ENCODE data around the gene PRDM16.

DNA sequence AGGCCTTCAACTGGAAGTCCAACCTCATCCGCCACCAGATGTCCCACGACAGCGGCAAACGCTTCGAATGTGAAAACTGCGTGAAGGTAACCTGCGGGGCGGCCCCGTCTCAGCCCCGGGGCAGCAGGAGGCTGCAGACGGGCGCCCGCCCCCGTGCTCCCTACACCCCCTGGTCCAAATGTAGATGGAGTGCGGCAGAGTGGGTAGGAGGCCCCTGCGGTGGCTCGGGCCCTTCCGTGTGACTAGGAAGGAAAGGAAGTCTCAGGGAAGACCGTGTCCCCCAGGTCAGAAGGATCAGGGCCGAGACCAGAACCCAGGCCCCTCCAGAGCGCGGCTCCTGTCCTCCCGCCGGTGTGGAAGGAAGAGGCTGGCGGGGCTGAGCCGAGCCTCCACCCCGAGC lies 335.8 kb downstream of the PRDM16 start:
- TF ChIP-seq, protein P1, sequence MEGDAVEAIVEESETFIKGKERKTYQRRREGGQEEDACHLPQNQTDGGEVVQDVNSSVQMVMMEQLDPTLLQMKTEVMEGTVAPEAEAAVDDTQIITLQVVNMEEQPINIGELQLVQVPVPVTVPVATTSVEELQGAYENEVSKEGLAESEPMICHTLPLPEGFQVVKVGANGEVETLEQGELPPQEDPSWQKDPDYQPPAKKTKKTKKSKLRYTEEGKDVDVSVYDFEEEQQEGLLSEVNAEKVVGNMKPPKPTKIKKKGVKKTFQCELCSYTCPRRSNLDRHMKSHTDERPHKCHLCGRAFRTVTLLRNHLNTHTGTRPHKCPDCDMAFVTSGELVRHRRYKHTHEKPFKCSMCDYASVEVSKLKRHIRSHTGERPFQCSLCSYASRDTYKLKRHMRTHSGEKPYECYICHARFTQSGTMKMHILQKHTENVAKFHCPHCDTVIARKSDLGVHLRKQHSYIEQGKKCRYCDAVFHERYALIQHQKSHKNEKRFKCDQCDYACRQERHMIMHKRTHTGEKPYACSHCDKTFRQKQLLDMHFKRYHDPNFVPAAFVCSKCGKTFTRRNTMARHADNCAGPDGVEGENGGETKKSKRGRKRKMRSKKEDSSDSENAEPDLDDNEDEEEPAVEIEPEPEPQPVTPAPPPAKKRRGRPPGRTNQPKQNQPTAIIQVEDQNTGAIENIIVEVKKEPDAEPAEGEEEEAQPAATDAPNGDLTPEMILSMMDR (IDR thresholded peaks at IDR 0.05; ENCODE audit: poor library complexity, severe bottlenecking), result no peak
- TF ChIP-seq MXI1 (conservative IDR thresholded peaks at IDR 0.05; ENCODE audit: poor library complexity, severe bottlenecking) (no peak), EZH2 (IDR thresholded peaks at IDR 0.05; ENCODE audit: borderline replicate concordance, insufficient read depth, low read length, poor library complexity, severe bottlenecking) (no peak), TAF1 (IDR thresholded peaks at IDR 0.05; ENCODE audit: low read depth) (no peak), POLR2AphosphoS5 (IDR thresholded peaks at IDR 0.05) (no peak), EP300 (conservative IDR thresholded peaks at IDR 0.05; ENCODE audit: poor library complexity, severe bottlenecking) (no peak)
- TF ChIP-seq, protein P2, sequence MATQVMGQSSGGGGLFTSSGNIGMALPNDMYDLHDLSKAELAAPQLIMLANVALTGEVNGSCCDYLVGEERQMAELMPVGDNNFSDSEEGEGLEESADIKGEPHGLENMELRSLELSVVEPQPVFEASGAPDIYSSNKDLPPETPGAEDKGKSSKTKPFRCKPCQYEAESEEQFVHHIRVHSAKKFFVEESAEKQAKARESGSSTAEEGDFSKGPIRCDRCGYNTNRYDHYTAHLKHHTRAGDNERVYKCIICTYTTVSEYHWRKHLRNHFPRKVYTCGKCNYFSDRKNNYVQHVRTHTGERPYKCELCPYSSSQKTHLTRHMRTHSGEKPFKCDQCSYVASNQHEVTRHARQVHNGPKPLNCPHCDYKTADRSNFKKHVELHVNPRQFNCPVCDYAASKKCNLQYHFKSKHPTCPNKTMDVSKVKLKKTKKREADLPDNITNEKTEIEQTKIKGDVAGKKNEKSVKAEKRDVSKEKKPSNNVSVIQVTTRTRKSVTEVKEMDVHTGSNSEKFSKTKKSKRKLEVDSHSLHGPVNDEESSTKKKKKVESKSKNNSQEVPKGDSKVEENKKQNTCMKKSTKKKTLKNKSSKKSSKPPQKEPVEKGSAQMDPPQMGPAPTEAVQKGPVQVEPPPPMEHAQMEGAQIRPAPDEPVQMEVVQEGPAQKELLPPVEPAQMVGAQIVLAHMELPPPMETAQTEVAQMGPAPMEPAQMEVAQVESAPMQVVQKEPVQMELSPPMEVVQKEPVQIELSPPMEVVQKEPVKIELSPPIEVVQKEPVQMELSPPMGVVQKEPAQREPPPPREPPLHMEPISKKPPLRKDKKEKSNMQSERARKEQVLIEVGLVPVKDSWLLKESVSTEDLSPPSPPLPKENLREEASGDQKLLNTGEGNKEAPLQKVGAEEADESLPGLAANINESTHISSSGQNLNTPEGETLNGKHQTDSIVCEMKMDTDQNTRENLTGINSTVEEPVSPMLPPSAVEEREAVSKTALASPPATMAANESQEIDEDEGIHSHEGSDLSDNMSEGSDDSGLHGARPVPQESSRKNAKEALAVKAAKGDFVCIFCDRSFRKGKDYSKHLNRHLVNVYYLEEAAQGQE (IDR thresholded peaks at IDR 0.05; ENCODE audit: borderline replicate concordance), result no peak

Data from neural cell (in vitro differentiated cells).